T-cell (primary cell): ENCODE results near the gene WDR45B. TPM values are rescaled to one million over a fixed set of nuclear protein-coding genes. Genes with fewer than 3 reads are reported as not detected.
"Not testable (repeated sequence)": the region's sequence is repeated elsewhere in the genome, so short reads cannot be mapped to it uniquely, and the experiment has no call there.

ENCODE experiments used
- ATAC-seq, 4 experiments: fragments of 200-7000 bp in 3 of 4; fragments of 150-1000 bp in 1 of 4; cut with Tn5 transposase; replicated peaks in 1 of 4; 1 replicate in 3 of 4; 2 replicates in 1 of 4; pipeline ENCODE4 v1.10.0; 2021; ENCODE audit warnings: moderate library complexity in 3 of 4, mild to moderate bottlenecking in 2 of 4, moderate number of reproducible peaks in 1 of 4
- CTCF ChIA-PET, 2 donors: fragments of 300-600 bp; sonication (Branson Sonifier 250); formaldehyde crosslinking; loops; one replicate each; lab custom pipeline; 2022; ENCODE audit warnings: antibody characterized with exemption in 2 of 2; lab: Charles Lee
- POLR2A ChIA-PET, 2 donors: fragments of 300-600 bp; sonication (Branson Sonifier 250); formaldehyde crosslinking; loops; one replicate each; lab custom pipeline; 2022; ENCODE audit warnings: antibody characterized with exemption in 2 of 2; lab: Charles Lee
- DNase-seq, 35 experiments: peaks; one replicate each; pipeline versions ENCODE4 v3.0.0 to v3.0.0-alpha.2; 2013 to 2023
- H3K27ac ChIP-seq: one replicate; pipeline ENCODE4 v1.5.1; 2013; ENCODE audit warnings: low read length
- H3K27me3 ChIP-seq, 2 experiments: replicated peaks in 1 of 2; 1 replicate in 1 of 2; 2 replicates in 1 of 2; pipeline versions ENCODE4 v1.6.1 to v1.7.0; 2013; ENCODE audit warnings: low read length in 1 of 2, mixed read lengths in 1 of 2; ENCODE audit not compliant: control insufficient read depth in 2 of 2, insufficient read depth in 2 of 2; ENCODE audit errors: extremely low read depth in 1 of 2
- H3K36me3 ChIP-seq, 2 donors: 1 replicate in 1 of 2; 2 replicates in 1 of 2; pipeline versions ENCODE4 v1.6.1 to v1.7.0; 2013; ENCODE audit warnings: low read length in 1 of 2; ENCODE audit not compliant: control insufficient read depth in 2 of 2, insufficient read depth in 1 of 2; ENCODE audit errors: extremely low read depth in 1 of 2
- H3K4me1 ChIP-seq, 2 experiments: 1 replicate in 1 of 2; 2 replicates in 1 of 2; pipeline versions ENCODE4 v1.6.1 to v1.7.0; 2013; ENCODE audit warnings: low read length in 2 of 2, mixed read lengths in 1 of 2; ENCODE audit not compliant: insufficient read depth in 2 of 2, control insufficient read depth in 1 of 2; ENCODE audit errors: extremely low read depth in 1 of 2
- H3K4me3 ChIP-seq, 2 donors: 1 replicate in 1 of 2; 2 replicates in 1 of 2; pipeline versions ENCODE4 v1.5.1 to v1.7.0; 2013; ENCODE audit warnings: mild to moderate bottlenecking in 2 of 2, low read length in 1 of 2, moderate library complexity in 1 of 2; ENCODE audit not compliant: control insufficient read depth in 1 of 2; ENCODE audit errors: extremely low read depth in 1 of 2
- H3K9me3 ChIP-seq: 2 replicates; pipeline ENCODE4 v1.7.0; 2013
- H3K27ac Mint-ChIP-seq, 2 donors: one replicate each; pipeline ENCODE4 v1.8.0; 2020 to 2021; ENCODE audit warnings: mild to moderate bottlenecking in 2 of 2, mixed read lengths in 2 of 2
- H3K27me3 Mint-ChIP-seq, 2 donors: one replicate each; pipeline ENCODE4 v1.8.0; 2021 to 2022; ENCODE audit warnings: mixed read lengths in 2 of 2
- H3K36me3 Mint-ChIP-seq: one replicate; pipeline ENCODE4 v1.8.0; 2021; ENCODE audit warnings: mixed read lengths
- H3K4me1 Mint-ChIP-seq, 3 donors: one replicate each; pipeline ENCODE4 v1.8.0; 2020 to 2022; ENCODE audit warnings: mixed read lengths in 3 of 3, mild to moderate bottlenecking in 1 of 3
- H3K4me3 Mint-ChIP-seq, 3 donors: one replicate each; pipeline ENCODE4 v1.8.0; 2020 to 2022; ENCODE audit warnings: mild to moderate bottlenecking in 3 of 3, mixed read lengths in 3 of 3, moderate library complexity in 3 of 3
- H3K9me3 Mint-ChIP-seq, 3 donors: one replicate each; pipeline ENCODE4 v1.8.0; 2020 to 2022; ENCODE audit warnings: mixed read lengths in 3 of 3
- WGBS: methylation state at CpG from one replicate; pipeline ENCODE4 v1.1.5; 2013; ENCODE audit warnings: missing lambda C conversion rate; ENCODE audit not compliant: insufficient coverage; 5-methylcytosine and 5-hydroxymethylcytosine counted together
- total RNA-seq, 35 experiments: library from RNA in 6 of 35; stranded (reverse) in 6 of 35; fragments of 120-200 nt in 1 of 35; gene quantifications; one replicate each; pipeline versions ENCODE4 v1.2.1 to v1.2.4 and lab custom pipeline; 2013 to 2026

WDR45B gene
- total RNA-seq, 5 donors from 2014 or later (not counting 1 experiment from before 2014, with no cell fraction given): 57.3 to 81.5 (median 59.4) TPM

- POLR2A ChIA-PET: not testable (repeated sequence)
Observed at GRCh38 chr17:82654611-82655010, 6.4 kb upstream of the WDR45B start.

GRCh38 chr17:82653651-82654528 is 5.6 kb upstream of the WDR45B start:
- 89% methylated on average over 21 of the region's 30 CpGs for WGBS
- no peak for ATAC-seq
- POLR2A ChIA-PET: no interaction called here
- Histone ChIP-seq H3K27me3 (no peaks in the 10 kb centered on the region), H3K27ac (no peak overlapping the region), H3K36me3 (no peaks in the 10 kb centered on the region), H3K9me3 (no peaks in the 10 kb centered on the region), H3K4me3 (no peak overlapping the region), H3K4me1 (peaks cover 0 to 5% of the 10 kb centered on the region in 2 experiments)
- Mint-ChIP-seq H3K9me3 (no peaks in the 10 kb centered on the region), H3K27ac (no peak overlapping the region), H3K36me3 (peaks cover 7% of the 10 kb centered on the region), H3K4me1 (peaks cover 0 to 11% (median 2%) of the 10 kb centered on the region in 3 donors), H3K27me3 (no peaks in the 10 kb centered on the region), H3K4me3 (no peak overlapping the region)
- no peak for DNase-seq
- CTCF ChIA-PET: interaction anchor here in 1 of 2 donors (0.6 kb wide), 1 partner anchor 439 kb away, joined by 6 read pairs; no protein-coding TSS in a partner anchor

More at GRCh38 chr17:82654611-82655010, 6.4 kb upstream of the WDR45B start:
- H3K4me3 ChIP-seq, CTCF ChIA-PET, H3K9me3 Mint-ChIP-seq, H3K9me3 ChIP-seq, H3K36me3 ChIP-seq, H3K4me1 ChIP-seq, ATAC-seq, H3K36me3 Mint-ChIP-seq, H3K4me1 Mint-ChIP-seq, H3K27ac ChIP-seq, H3K27ac Mint-ChIP-seq, H3K27me3 ChIP-seq, H3K27me3 Mint-ChIP-seq, H3K4me3 Mint-ChIP-seq, DNase-seq: not testable (repeated sequence)
- WGBS: 95% methylated on average over 4 of the region's 6 CpGs

- Mint-ChIP-seq H3K9me3 (no peaks in the 10 kb centered on the region), H3K36me3 (no peaks in the 10 kb centered on the region), H3K4me1 (peaks cover 15 to 24% (median 19%) of the 10 kb centered on the region in 3 donors), H3K4me3 (no peak overlapping the region), H3K27ac (peak overlapping the region; percentile 30 to 72), H3K27me3 (no peaks in the 10 kb centered on the region)
- no peaks in the 10 kb centered on the region for H3K9me3 ChIP-seq
- H3K4me1 ChIP-seq: peaks cover 2 to 24% of the 10 kb centered on the region in 2 experiments
- no peak overlapping the region for H3K27ac ChIP-seq
- ATAC-seq: no peak
- H3K4me3 ChIP-seq: no peak overlapping the region
- no peaks in the 10 kb centered on the region for H3K27me3 ChIP-seq
- POLR2A ChIA-PET: no interaction called here
- CTCF ChIA-PET: no interaction called here
- WGBS: 94% methylated on average over 4 of the region's 10 CpGs
- DNase-seq: peak in 1 of 35 experiments; percentile 13
- H3K36me3 ChIP-seq: no peaks in the 10 kb centered on the region
Observed at GRCh38 chr17:82650723-82651122, 2.5 kb upstream of the WDR45B start.

- H3K9me3 Mint-ChIP-seq: no peaks in the 10 kb centered on the region
- H3K27ac ChIP-seq: no peak overlapping the region
- 96% methylated on average over 13 of the region's 22 CpGs for WGBS
- H3K4me1 ChIP-seq: peaks cover 2 to 30% of the 10 kb centered on the region in 2 experiments
- ATAC-seq (no peak), DNase-seq (peak in 1 of 35 experiments; percentile 18)
- H3K27ac Mint-ChIP-seq: peak overlapping the region; percentile 53 to 79
- peaks cover 0 to under 1% of the 10 kb centered on the region in 2 donors for H3K36me3 ChIP-seq
- peaks cover 22 to 34% (median 27%) of the 10 kb centered on the region in 3 donors for H3K4me1 Mint-ChIP-seq
- H3K9me3 ChIP-seq: no peaks in the 10 kb centered on the region
- POLR2A ChIA-PET: no interaction called here
- no peaks in the 10 kb centered on the region for H3K27me3 Mint-ChIP-seq
- no peaks in the 10 kb centered on the region for H3K36me3 Mint-ChIP-seq
- CTCF ChIA-PET: no interaction called here
- no peak overlapping the region for H3K4me3 ChIP-seq
- peak overlapping the region in 2 of 3 donors; percentile 62 to 64 for H3K4me3 Mint-ChIP-seq
- H3K27me3 ChIP-seq: no peaks in the 10 kb centered on the region
Observed at GRCh38 chr17:82649501-82650261, 1.4 kb upstream of the WDR45B start.

GRCh38 chr17:82648742-82649331 is 593 bp upstream of the WDR45B start:
- peaks cover 3% of the 10 kb centered on the region for H3K36me3 Mint-ChIP-seq
- H3K4me3 Mint-ChIP-seq: peak overlapping the region; percentile 37 to 84 (median 61)
- H3K27ac Mint-ChIP-seq: peak overlapping the region in 1 of 2 donors; percentile 76

More at GRCh38 chr17:82648742-82649331, 593 bp upstream of the WDR45B start:
- no peaks in the 10 kb centered on the region for H3K9me3 ChIP-seq
- H3K4me1 Mint-ChIP-seq: peaks cover 31 to 40% (median 35%) of the 10 kb centered on the region in 3 donors
- peaks cover 0 to 9% of the 10 kb centered on the region in 2 donors for H3K36me3 ChIP-seq
- no peaks in the 10 kb centered on the region for H3K27me3 ChIP-seq
- H3K4me1 ChIP-seq: peaks cover 2 to 30% of the 10 kb centered on the region in 2 experiments
- ATAC-seq: peak; percentile 5 to 36 (median 24)
- CTCF ChIA-PET: no interaction called here
- no peak overlapping the region for H3K27ac ChIP-seq
- no CpG with 5 or more reads among the region's 37 CpGs for WGBS
- H3K27me3 Mint-ChIP-seq: no peaks in the 10 kb centered on the region
- peak overlapping the region in 1 of 2 donors; percentile 31 for H3K4me3 ChIP-seq
- no peaks in the 10 kb centered on the region for H3K9me3 Mint-ChIP-seq
- peak in 11 of 35 experiments; percentile 19 to 46 (median 35) for DNase-seq
- POLR2A ChIA-PET: no interaction called here
